B cell (primary cell): Measurements from ENCODE around the gene CPM. TPM values are rescaled to one million over a fixed set of nuclear protein-coding genes. Genes with fewer than 3 reads are reported as not detected.
A peak's percentile ranks its signal among the peaks of the same experiment; 100 is the strongest.

ENCODE experiments used
- ATAC-seq: fragments of 200-7000 bp; cut with Tn5 transposase; one replicate; pipeline ENCODE4 v1.10.0; 2021; ENCODE audit warnings: low read depth, mild to moderate bottlenecking, moderate number of reproducible peaks, moderate library complexity
- CTCF ChIA-PET: fragments of 350-600 bp; sonication (Branson Sonifier 250); formaldehyde crosslinking; loops from one replicate; lab custom pipeline; 2021; ENCODE audit warnings: antibody characterized with exemption, inconsistent platforms; lab: Charles Lee
- POLR2A ChIA-PET: fragments of 350-600 bp; sonication (Branson Sonifier 250); formaldehyde crosslinking; loops from one replicate; lab custom pipeline; 2021; ENCODE audit warnings: antibody characterized with exemption; lab: Charles Lee
- DNase-seq: peaks from one replicate; pipeline ENCODE4 v3.0.0; 2013
- H2AFZ ChIP-seq: 2 replicates; pipeline ENCODE4 v1.6.1; 2012; ENCODE audit warnings: mild to moderate bottlenecking, low read depth, low read length; ENCODE audit not compliant: insufficient read depth, poor library complexity, severe bottlenecking
- H3K27ac ChIP-seq, 2 donors: 1 replicate in 1 of 2; 2 replicates in 1 of 2; pipeline ENCODE4 v1.5.1; 2012 to 2013; ENCODE audit warnings: low read length in 2 of 2, mild to moderate bottlenecking in 2 of 2, moderate library complexity in 1 of 2
- H3K27me3 ChIP-seq, 4 experiments: fragments of 200-600 bp in 1 of 4; sonication (generic) in 1 of 4; replicated peaks in 1 of 4; 1 replicate in 2 of 4; 2 replicates in 2 of 4; pipeline versions ENCODE4 v1.6.1 to v1.7.0; 2013 to 2016; ENCODE audit warnings: low read length in 3 of 4, mild to moderate bottlenecking in 2 of 4, mixed read lengths in 1 of 4, moderate library complexity in 1 of 4; ENCODE audit not compliant: insufficient read depth in 4 of 4, control insufficient read depth in 3 of 4; ENCODE audit errors: control extremely low read depth in 1 of 4
- H3K36me3 ChIP-seq, 2 experiments: replicated peaks in 1 of 2; 1 replicate in 1 of 2; 2 replicates in 1 of 2; pipeline versions ENCODE4 v1.6.1 to v1.7.1; 2013; ENCODE audit warnings: low read length in 1 of 2; ENCODE audit not compliant: insufficient read depth in 2 of 2, control insufficient read depth in 1 of 2; ENCODE audit errors: control extremely low read depth in 1 of 2, extremely low read depth in 1 of 2
- H3K4me1 ChIP-seq, 2 donors: fragments of 200-600 bp in 1 of 2; sonication (generic) in 1 of 2; 1 replicate in 1 of 2; 2 replicates in 1 of 2; pipeline versions ENCODE4 v1.5.1 to v1.6.1; 2013 to 2017; ENCODE audit warnings: low read length in 2 of 2; ENCODE audit not compliant: control insufficient read depth in 2 of 2, insufficient read depth in 2 of 2
- H3K4me2 ChIP-seq: replicated peaks from 2 replicates; pipeline ENCODE3; 2012; ENCODE audit warnings: mild to moderate bottlenecking, low read depth, low read length; ENCODE audit not compliant: poor library complexity, severe bottlenecking
- H3K4me3 ChIP-seq, 5 experiments: fragments of 200-600 bp in 1 of 5; sonication (generic) in 1 of 5; 1 replicate in 3 of 5; 2 replicates in 2 of 5; pipeline versions ENCODE4 v1.5.1 to v1.7.0; 2011 to 2016; ENCODE audit warnings: low read length in 4 of 5, mild to moderate bottlenecking in 4 of 5, low read depth in 2 of 5, control low read depth in 1 of 5, moderate library complexity in 1 of 5; ENCODE audit not compliant: insufficient read depth in 1 of 5; ENCODE audit errors: control extremely low read depth in 1 of 5, extremely low read depth in 1 of 5
- H3K79me2 ChIP-seq: fragments of 200-600 bp; sonication (generic); one replicate; pipeline ENCODE4 v1.6.0; 2016; ENCODE audit warnings: low read length; ENCODE audit not compliant: control insufficient read depth, insufficient read depth
- H3K9ac ChIP-seq: fragments of 200-600 bp; sonication (generic); 2 replicates; pipeline ENCODE4 v1.6.1; 2017; ENCODE audit warnings: mild to moderate bottlenecking, low read length, moderate library complexity
- H3K9me3 ChIP-seq, 3 donors: one replicate each; pipeline versions ENCODE4 v1.6.1 to v1.7.1; 2013; ENCODE audit warnings: low read length in 2 of 3; ENCODE audit not compliant: control insufficient read depth in 2 of 3, insufficient read depth in 1 of 3; ENCODE audit errors: control extremely low read depth in 1 of 3
- H4K20me1 ChIP-seq: 2 replicates; pipeline ENCODE4 v1.6.0; 2012; ENCODE audit warnings: mild to moderate bottlenecking, low read length; ENCODE audit not compliant: insufficient read depth, control insufficient read depth, poor library complexity, severe bottlenecking
- H3K27ac Mint-ChIP-seq: one replicate; pipeline ENCODE4 v1.8.0; 2021; ENCODE audit warnings: mixed read lengths
- H3K27me3 Mint-ChIP-seq: one replicate; pipeline ENCODE4 v1.8.0; 2021; ENCODE audit warnings: mixed read lengths
- H3K4me1 Mint-ChIP-seq: one replicate; pipeline ENCODE4 v1.8.0; 2021; ENCODE audit warnings: mixed read lengths
- H3K4me3 Mint-ChIP-seq: one replicate; pipeline ENCODE4 v1.8.0; 2021; ENCODE audit warnings: mixed read lengths
- H3K9me3 Mint-ChIP-seq: one replicate; pipeline ENCODE4 v1.8.0; 2022; ENCODE audit warnings: mixed read lengths; ENCODE audit not compliant: insufficient read depth
- CTCF ChIP-seq: fragments of 200-600 bp; IDR thresholded peaks from one replicate; pipeline ENCODE4 v1.8.0; 2022; ENCODE audit warnings: antibody characterized with exemption, mild to moderate bottlenecking
- EZH2 ChIP-seq: IDR thresholded peaks from 2 replicates; pipeline ENCODE4 v1.6.1; 2012; ENCODE audit warnings: borderline replicate concordance, low read depth, mild to moderate bottlenecking, moderate library complexity, low read length; ENCODE audit not compliant: insufficient read depth, poor library complexity, severe bottlenecking
- whole genome bisulfite sequencing: methylation state at CpG from one replicate; pipeline ENCODE4 v1.1.5; 2013; ENCODE audit warnings: missing lambda C conversion rate; ENCODE audit not compliant: insufficient coverage; 5-methylcytosine and 5-hydroxymethylcytosine counted together
- intact Hi-C: fragments of 100-400 bp; cut with micrococcal nuclease; formaldehyde crosslinking; loops from one replicate; pipeline ENCODE4 v1.10.0; 2022
- polyA plus RNA-seq: library from polyadenylated mRNA; depleted of rRNA; stranded (reverse); fragments of >200 nt; gene quantifications from 2 replicates; pipeline ENCODE4 v1.2.3, GENCODE V29; 2012
- total RNA-seq, 2 donors: library from RNA; stranded (reverse); fragments of 120-200 nt in 1 of 2; gene quantifications; 1 replicate in 1 of 2; 2 replicates in 1 of 2; pipeline versions ENCODE4 v1.2.3 to v1.2.4, GENCODE V29; 2013 to 2022

Gene CPM
- total and polyA plus RNA-seq, 2 donors (not counting 1 experiment from before 2014, with no cell fraction given): 1.2 to 5.0 TPM

- no peaks in the 10 kb centered on the region for H3K27me3 Mint-ChIP-seq
- no peak for TF ChIP-seq EZH2
- TF ChIP-seq CTCF: no peak
- ATAC-seq (no peak), DNase-seq (no peak)
- H3K4me1 Mint-ChIP-seq: peaks cover 13% of the 10 kb centered on the region
- H3K79me2 ChIP-seq: peaks cover 26% of the 10 kb centered on the region
- H3K4me1 ChIP-seq: no peaks in the 10 kb centered on the region
- H3K9me3 Mint-ChIP-seq: no peaks in the 10 kb centered on the region
- intact Hi-C loops: loop anchor here (10.0 kb wide), 1 partner anchor 550 kb away; no protein-coding TSS in a partner anchor
- H3K4me3 ChIP-seq: no peak overlapping the region
- peaks cover 21% of the 10 kb centered on the region for H4K20me1 ChIP-seq
- no peak overlapping the region for H3K9ac ChIP-seq
- no peak overlapping the region for H2AFZ ChIP-seq
- H3K4me3 Mint-ChIP-seq: no peak overlapping the region
- peak overlapping the region in 1 of 2 donors; percentile 8 for H3K27ac ChIP-seq
- H3K36me3 ChIP-seq: peaks cover 14 to 65% of the 10 kb centered on the region in 2 experiments
- WGBS: no CpG with 5 or more reads among the region's 3 CpGs
- no peaks in the 10 kb centered on the region for H3K9me3 ChIP-seq
- H3K27me3 ChIP-seq: no peaks in the 10 kb centered on the region
- ChIA-PET POLR2A (interaction anchor here (0.6 kb wide), 1 partner anchor 25 kb away, joined by 10 read pairs; no protein-coding TSS in a partner anchor), CTCF (interaction anchor here (0.5 kb wide), 1 partner anchor 15 kb away, joined by 3 read pairs; no protein-coding TSS in a partner anchor)
- H3K27ac Mint-ChIP-seq: peak overlapping the region; percentile 3
- no peak overlapping the region for H3K4me2 ChIP-seq
Measured at GRCh38 chr12:68814490-68815231, 118.3 kb downstream of the CPM start.

- no peak overlapping the region for H3K9ac ChIP-seq
- H3K9me3 ChIP-seq: no peaks in the 10 kb centered on the region
- peaks cover 5% of the 10 kb centered on the region in 2 donors for H3K4me1 ChIP-seq
- peaks cover 21% of the 10 kb centered on the region for H4K20me1 ChIP-seq
- intact Hi-C loops: loop anchor here (10.0 kb wide), 1 partner anchor 552 kb away; no protein-coding TSS in a partner anchor
- TF ChIP-seq EZH2: no peak
- no peak for TF ChIP-seq CTCF
- H3K4me1 Mint-ChIP-seq: peaks cover 20% of the 10 kb centered on the region
- H3K27me3 ChIP-seq: no peaks in the 10 kb centered on the region
- ATAC-seq: no peak
- CTCF ChIA-PET: interaction anchor here (0.7 to 1.4 kb wide), 3 partner anchors 11 to 1543 kb away, joined by 3 to 4 read pairs (median 4); no protein-coding TSS in a partner anchor
- peak overlapping the region in 1 of 2 donors; percentile 21 for H3K27ac ChIP-seq
- no peaks in the 10 kb centered on the region for H3K27me3 Mint-ChIP-seq
- no peaks in the 10 kb centered on the region for H3K9me3 Mint-ChIP-seq
- WGBS: no CpG with 5 or more reads among the region's 2 CpGs
- H3K4me3 Mint-ChIP-seq: no peak overlapping the region
- DNase-seq: no peak
- POLR2A ChIA-PET: no interaction called here
- no peak overlapping the region for H3K4me2 ChIP-seq
- no peak overlapping the region for H3K4me3 ChIP-seq
- no peak overlapping the region for H3K27ac Mint-ChIP-seq
- H2AFZ ChIP-seq: no peak overlapping the region
- H3K36me3 ChIP-seq: peaks cover 12 to 55% of the 10 kb centered on the region in 2 experiments
- H3K79me2 ChIP-seq: peaks cover 34% of the 10 kb centered on the region
Measured at GRCh38 chr12:68813242-68813593, 119.8 kb downstream of the CPM start.
